ENCODE data around the gene COG1. TPM values are rescaled to one million over a fixed set of nuclear protein-coding genes. Genes with fewer than 3 reads are reported as not detected.

Gene COG1
- total RNA-seq, 1 experiment from 2014 or later, result 23.0 TPM

GRCh38 chr17:73166731-73167581 lies 25.9 kb upstream of the COG1 start:
- DNase-seq (ENCODE audit: low spot score), result no peak

- DNase-seq (ENCODE audit: low spot score), result no peak
Measured at GRCh38 chr17:73168667-73169066, 24.2 kb upstream of the COG1 start.

GRCh38 chr17:73170324-73170723 lies 22.5 kb upstream of the COG1 start:
- no peak for DNase-seq (ENCODE audit: low spot score)

GRCh38 chr17:73172252-73172651 lies 20.6 kb upstream of the COG1 start:
- no peak for DNase-seq (ENCODE audit: low spot score)

GRCh38 chr17:73174126-73174525 lies 18.7 kb upstream of the COG1 start:
- no peak for DNase-seq (ENCODE audit: low spot score)

- DNase-seq (ENCODE audit: low spot score), result no peak
Measured at GRCh38 chr17:73175962-73176565, 16.8 kb upstream of the COG1 start.

- no peak for DNase-seq (ENCODE audit: low spot score)
Measured at GRCh38 chr17:73179387-73179786, 13.5 kb upstream of the COG1 start.

GRCh38 chr17:73179878-73180277 lies 13.0 kb upstream of the COG1 start:
- no peak for DNase-seq (ENCODE audit: low spot score)

GRCh38 chr17:73182616-73183310 lies 10.1 kb upstream of the COG1 start:
- DNase-seq (ENCODE audit: low spot score), result no peak

- DNase-seq (ENCODE audit: low spot score), result no peak
Measured at GRCh38 chr17:73184136-73184993, 8.5 kb upstream of the COG1 start.

GRCh38 chr17:73186283-73187050 lies 6.4 kb upstream of the COG1 start:
- DNase-seq (ENCODE audit: low spot score), result no peak

- peak; percentile 66 for DNase-seq (ENCODE audit: low spot score)
Measured at GRCh38 chr17:73187203-73187769, 5.6 kb upstream of the COG1 start.

GRCh38 chr17:73188011-73188410 lies 4.8 kb upstream of the COG1 start:
- no peak for DNase-seq (ENCODE audit: low spot score)

- peak; percentile 77 for DNase-seq (ENCODE audit: low spot score)
Measured at GRCh38 chr17:73189417-73190099, 3.3 kb upstream of the COG1 start.

- peak; percentile 79 for DNase-seq (ENCODE audit: low spot score)
Measured at GRCh38 chr17:73191443-73192205, 1.2 kb upstream of the COG1 start.

GRCh38 chr17:73192206-73192893 lies 505 bp upstream of the COG1 start:
- DNase-seq (ENCODE audit: low spot score), result peak; percentile 80

- DNase-seq (ENCODE audit: low spot score), result no peak
Measured at GRCh38 chr17:73194514-73195222, 1.8 kb downstream of the COG1 start.

- peak; percentile 65 for DNase-seq (ENCODE audit: low spot score)
Measured at GRCh38 chr17:73196500-73196899, 3.6 kb downstream of the COG1 start.
